HG03469 (cell line): Measurements from ENCODE around the gene USP34.

Experiments used
- ATAC-seq: cut with Tn5 transposase; IDR thresholded peaks from one replicate; pipeline ENCODE4 v1.9.1; 2021; ENCODE audit warnings: mild to moderate bottlenecking, moderate library complexity, moderate number of reproducible peaks; ENCODE audit not compliant: unreplicated experiment

USP34 gene

DNA sequence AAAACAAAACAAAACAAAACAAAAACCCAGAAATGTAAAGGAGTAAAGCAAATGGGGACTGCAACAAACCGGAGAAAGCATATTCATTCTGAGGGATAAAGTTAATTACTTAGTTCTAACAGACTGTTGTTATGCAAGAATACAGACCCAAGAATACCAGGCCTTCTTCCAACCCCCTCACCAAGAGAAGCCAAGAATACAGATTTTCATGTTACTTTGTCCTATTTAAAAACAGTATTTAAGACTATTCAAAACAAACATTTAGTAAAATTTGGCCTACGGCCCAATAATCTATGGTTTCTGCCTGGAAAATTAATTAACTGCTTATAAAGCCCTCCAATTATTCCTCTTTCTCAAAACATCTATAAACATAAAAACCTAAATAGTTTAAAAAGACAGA, 91.4 kb downstream of the USP34 start:
- ATAC-seq, result no peak

- no peak for ATAC-seq
Observed at GRCh38 chr2:61378281-61378680, 92.6 kb downstream of the USP34 start.

GRCh38 chr2:61377046-61377445, 93.8 kb downstream of the USP34 start:
- no peak for ATAC-seq

- no peak for ATAC-seq
Observed at GRCh38 chr2:61376211-61376610, 94.7 kb downstream of the USP34 start.

DNA sequence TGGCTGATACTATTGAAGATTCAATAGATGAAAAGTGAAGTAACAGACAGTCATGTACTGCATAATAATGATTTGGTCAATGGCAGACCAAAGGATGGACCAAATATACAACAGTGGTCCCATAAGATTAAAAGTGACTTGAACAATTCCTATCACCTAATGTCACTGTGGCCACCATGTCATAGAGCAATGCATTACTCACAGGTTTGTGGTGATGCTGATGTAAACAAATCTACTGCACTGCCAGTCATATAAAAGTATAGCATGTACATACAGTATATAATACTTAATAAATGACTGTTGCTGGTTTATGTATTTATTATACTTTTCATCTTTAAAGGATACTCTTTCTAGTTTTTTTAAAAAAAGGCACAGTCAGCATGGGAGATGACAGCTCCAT, 99.9 kb downstream of the USP34 start:
- ATAC-seq, result no peak

GRCh38 chr2:61368687-61369665, 101.9 kb downstream of the USP34 start:
- ATAC-seq, result no peak

DNA sequence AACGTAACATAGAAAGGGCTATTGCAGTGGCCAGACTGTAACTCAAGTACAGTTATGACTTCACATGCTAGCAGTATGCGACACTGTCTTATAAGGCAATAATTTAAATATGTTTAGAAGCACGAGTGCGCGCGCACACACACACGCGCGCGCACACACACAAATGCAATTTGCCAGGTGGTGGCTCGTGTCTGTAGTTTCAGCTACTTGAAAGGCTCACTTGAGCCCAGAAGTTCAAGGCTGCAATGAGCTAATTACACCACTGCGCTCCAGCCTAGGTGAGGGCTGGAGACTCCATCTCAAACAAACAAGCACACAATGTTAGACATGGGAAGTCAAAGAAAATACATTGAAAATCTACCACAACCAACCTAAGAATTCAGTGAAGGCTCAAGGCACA, 103.7 kb downstream of the USP34 start:
- ATAC-seq, result no peak

GRCh38 chr2:61363580-61363979, 107.3 kb downstream of the USP34 start:
- ATAC-seq, result no peak

DNA sequence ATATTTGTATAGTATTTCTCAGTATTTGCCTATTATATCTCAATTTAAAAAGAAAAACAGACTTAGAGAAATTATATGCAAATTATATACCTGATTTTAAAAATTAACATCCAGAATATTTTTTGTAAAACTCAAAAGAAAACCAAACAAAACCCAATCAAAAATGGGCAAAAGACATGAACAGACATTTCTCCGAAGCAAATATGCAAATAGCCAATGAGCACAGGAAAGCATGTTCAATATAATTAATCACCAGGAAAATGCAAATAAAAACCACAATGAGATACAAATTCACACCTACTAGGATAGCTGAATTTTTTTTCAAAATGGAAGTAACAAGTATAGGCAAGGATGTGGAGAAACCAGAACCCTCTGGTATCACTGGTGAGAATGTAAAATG, 108.0 kb downstream of the USP34 start:
- ATAC-seq, result no peak

DNA sequence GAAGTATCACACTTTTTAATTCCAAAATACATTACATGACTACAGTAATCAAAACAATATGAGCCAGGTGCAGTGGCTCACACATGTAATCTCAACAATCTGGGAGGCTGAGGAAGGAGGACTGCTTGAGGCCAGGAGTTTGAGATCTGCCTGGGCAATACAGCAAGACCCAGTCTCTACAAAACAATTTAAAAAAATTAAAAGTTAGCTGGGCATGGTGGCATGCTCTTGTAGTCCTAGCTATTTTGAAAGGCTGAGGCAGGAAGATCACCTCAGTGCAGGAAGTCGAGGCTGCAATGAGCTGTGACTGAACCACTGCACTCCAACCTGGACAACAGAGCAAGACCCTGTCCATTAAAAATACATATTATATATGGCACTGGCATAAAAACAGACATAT, 109.8 kb downstream of the USP34 start:
- ATAC-seq, result no peak

GRCh38 chr2:61359058-61359457, 111.8 kb downstream of the USP34 start:
- ATAC-seq, result no peak

- ATAC-seq, result no peak
Observed at GRCh38 chr2:61357681-61358080, 113.2 kb downstream of the USP34 start.

GRCh38 chr2:61356958-61357350, 113.9 kb downstream of the USP34 start:
- no peak for ATAC-seq

- ATAC-seq, result no peak
Observed at GRCh38 chr2:61356261-61356957, 114.5 kb downstream of the USP34 start.

DNA sequence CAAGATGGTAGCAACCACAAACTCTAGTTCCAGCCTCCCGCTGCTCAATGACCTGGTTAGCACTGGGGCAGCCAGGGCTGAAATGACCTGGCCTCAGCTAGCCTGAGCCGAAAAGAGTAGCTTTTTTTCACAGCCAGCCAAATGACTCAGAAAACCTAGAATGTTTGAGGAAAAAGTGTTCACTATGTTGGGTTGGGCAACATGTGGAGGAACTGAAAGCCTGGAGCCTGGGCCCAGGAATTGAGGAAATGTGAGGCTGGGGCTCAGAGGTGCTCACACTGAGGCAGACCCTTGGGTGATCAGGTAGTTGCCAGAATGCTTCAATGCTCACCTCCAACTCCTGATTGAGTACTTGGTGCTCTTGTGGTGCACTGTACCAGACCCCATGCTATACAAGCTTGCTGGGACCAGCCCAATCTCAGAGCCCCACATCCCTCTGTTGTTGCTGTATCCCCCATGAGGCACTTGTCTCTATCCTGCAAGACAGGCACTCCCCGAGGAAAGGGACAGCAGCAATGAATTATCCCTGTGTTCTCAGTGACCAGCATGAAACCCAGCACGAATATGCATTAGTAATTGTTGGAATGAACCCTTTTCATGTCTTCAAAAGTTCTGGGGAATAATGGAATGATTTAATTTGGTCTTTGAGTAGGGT, 116.2 kb downstream of the USP34 start:
- no peak for ATAC-seq

GRCh38 chr2:61353909-61354308, 117.0 kb downstream of the USP34 start:
- no peak for ATAC-seq

DNA sequence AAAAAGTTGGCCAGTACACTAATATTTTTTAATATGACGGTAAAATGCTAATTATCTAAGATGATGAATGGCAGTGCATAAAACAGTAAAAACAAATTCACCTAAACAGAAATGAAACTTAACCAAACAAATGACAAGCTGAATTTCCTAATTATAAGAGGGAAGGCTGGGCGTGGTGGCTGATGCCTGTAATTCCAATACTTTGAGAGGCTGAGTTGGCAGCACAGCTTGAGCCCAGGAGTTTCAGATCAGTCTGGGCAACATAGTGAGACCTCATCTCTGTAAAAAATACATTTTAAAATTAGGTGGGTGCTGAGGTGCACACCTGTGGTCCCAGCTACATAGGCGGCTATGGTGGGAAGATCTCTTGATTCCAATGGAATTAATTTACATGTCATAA, 120.1 kb downstream of the USP34 start:
- no peak for ATAC-seq

DNA sequence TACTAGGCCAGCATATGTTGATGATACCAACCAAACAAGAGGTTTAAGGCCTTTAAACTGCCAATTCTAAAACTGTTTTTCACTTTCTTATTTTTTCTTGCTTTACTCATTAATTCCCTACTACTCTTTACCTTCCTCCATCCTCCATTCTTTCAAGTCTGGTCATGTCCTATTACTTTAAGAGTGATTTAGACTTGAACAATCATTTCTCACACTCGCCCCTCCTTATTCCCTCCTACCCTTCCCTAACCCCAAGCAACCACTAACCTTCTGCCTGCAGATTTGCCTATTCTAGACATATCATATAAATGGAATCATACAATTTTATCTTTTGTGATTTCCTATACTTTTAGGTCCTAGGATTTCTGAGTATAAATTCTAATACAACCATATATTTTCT, 127.7 kb downstream of the USP34 start:
- ATAC-seq, result no peak

DNA sequence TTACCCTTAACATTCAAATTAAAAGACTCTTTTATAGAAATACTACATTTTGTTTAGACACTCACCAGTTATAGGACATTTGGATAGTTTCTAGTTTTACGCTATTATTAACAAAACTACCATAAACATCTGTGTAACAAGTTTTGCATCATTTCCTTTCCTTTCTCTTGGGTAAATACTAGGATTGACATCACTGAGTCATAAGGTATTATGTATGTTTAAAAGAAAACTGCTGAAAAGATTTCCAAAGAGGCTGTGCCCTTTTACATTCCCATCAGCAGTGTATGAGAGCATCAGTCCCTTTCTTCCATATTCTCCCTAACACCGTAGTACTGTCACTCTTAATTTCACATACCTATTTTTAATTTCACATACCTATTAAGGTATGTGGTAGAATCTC, 130.6 kb downstream of the USP34 start:
- no peak for ATAC-seq

GRCh38 chr2:61338447-61338846, 132.4 kb downstream of the USP34 start:
- ATAC-seq, result no peak

- no peak for ATAC-seq
Observed at GRCh38 chr2:61335187-61335586, 135.7 kb downstream of the USP34 start.

DNA sequence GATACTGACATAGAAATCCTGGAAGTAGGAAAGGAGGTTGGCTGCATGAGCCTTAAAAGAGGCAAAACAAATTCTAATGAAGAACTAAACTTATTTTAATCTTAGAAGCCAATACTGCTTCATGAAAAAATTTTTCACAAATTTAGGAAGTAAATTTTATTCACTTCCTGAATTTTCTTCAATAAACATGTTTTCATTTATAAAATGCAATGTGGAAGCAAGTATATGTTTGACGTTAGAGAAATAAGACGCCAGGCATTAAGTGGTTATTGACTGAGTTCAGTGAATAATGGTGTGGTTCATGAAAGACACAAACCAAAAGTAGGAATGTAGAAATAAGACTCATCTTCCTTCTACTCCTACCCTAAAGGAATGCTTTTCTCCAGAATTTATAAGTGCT, 136.4 kb downstream of the USP34 start:
- no peak for ATAC-seq
